Superior temporal gyrus (tissue), 1 donor: Measurements from ENCODE around the gene GMPS.
"Not testable (repeated sequence)": the region's sequence is repeated elsewhere in the genome, so short reads cannot be mapped to it uniquely, and the experiment has no call there.

Experiments used
- DNase-seq: peaks from one replicate; pipeline ENCODE4 v3.0.0-alpha.2; 2016; ENCODE audit errors: extremely low spot score

Gene GMPS

GRCh38 chr3:155870133-155870944 is at the start of gene GMPS:
GMPS (plus strand) TSS chr3:155870650; CDS start chr3:155870871, 221 bp downstream.
- DNase-seq = peak; percentile 91

GRCh38 chr3:155828490-155829098 is 41.9 kb upstream of the GMPS start:
- DNase-seq = not testable (repeated sequence)

GRCh38 chr3:155835341-155836071 is 34.9 kb upstream of the GMPS start:
- no peak for DNase-seq

- no peak for DNase-seq
These were observed 26.9 kb upstream of the GMPS start for GRCh38 chr3:155843569-155843968.

- DNase-seq = no peak
These were observed 24.3 kb upstream of the GMPS start for GRCh38 chr3:155846119-155846518.

- DNase-seq = no peak
These were observed 22.5 kb upstream of the GMPS start for GRCh38 chr3:155847993-155848392.

- not testable (repeated sequence) for DNase-seq
These were observed 21.0 kb upstream of the GMPS start for GRCh38 chr3:155849404-155849803.

GRCh38 chr3:155852341-155852740 is 18.1 kb upstream of the GMPS start:
- no peak for DNase-seq

GRCh38 chr3:155853214-155854140 is 17.0 kb upstream of the GMPS start:
- no peak for DNase-seq

GRCh38 chr3:155854141-155854940 is 16.1 kb upstream of the GMPS start, which contains the start of gene SLC33A1:
SLC33A1 (minus strand) TSS chr3:155854427; CDS start chr3:155853997, 430 bp downstream.
- peak; percentile 99 for DNase-seq

- no peak for DNase-seq
These were observed 10.6 kb upstream of the GMPS start for GRCh38 chr3:155859859-155860258.

- not testable (repeated sequence) for DNase-seq
These were observed 10.0 kb upstream of the GMPS start for GRCh38 chr3:155860424-155860823.

- DNase-seq = no peak
These were observed 8.8 kb upstream of the GMPS start for GRCh38 chr3:155861476-155862183.

- DNase-seq = not testable (repeated sequence)
These were observed 8.0 kb upstream of the GMPS start for GRCh38 chr3:155862290-155862982.

- no peak for DNase-seq
These were observed 7.2 kb upstream of the GMPS start for GRCh38 chr3:155863072-155863784.

GRCh38 chr3:155869691-155870090 is 759 bp upstream of the GMPS start:
- no peak for DNase-seq

GRCh38 chr3:155870945-155871745 is 695 bp downstream of the GMPS start:
- DNase-seq = no peak

GRCh38 chr3:155871746-155872158 is 1.3 kb downstream of the GMPS start:
- DNase-seq = no peak
